ENCODE results near the gene WSB2. TPM values are rescaled to one million over a fixed set of nuclear protein-coding genes. Genes with fewer than 3 reads are reported as not detected.

Gene WSB2
- polyA plus RNA-seq, 1 donor from 2014 or later = 155 TPM

DNA sequence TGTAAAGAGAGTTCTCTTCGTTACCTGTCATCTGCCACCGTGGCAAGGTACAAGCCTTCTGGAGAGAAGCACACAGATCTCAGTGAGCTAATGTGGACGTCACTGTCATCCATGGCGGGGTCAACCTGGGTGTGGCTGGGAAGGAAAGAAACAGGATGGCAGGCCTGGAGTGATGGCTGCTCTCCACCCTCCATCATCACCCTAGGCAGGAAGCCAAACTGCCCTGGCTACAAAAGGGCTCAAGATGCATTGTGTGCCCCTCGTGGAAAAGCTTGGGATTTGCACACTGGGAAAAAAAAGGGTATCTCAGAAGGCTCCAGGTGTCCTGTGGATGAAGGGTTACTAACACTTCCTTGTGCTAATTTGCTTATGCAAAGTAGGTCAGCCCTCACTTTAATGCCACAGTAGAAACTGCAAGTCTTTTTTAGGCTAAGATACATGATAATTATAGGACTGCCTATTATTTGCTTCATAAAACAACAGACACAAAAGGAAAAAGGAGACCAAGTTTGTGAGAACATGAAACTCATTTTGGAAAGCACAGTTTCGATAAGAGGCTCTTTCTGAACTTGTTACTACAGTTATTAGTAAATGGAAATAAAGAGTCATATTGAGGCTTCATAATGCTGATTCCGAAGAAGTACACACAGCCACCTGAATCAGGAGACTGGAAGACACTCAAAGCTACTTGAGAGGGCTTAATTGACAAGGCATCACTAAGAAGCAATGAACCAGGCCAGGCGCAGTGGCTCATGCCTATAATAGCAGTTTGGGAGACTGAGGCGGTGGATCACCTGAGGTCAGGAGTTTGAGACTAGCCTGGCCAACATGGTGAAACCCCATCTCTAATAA, 25.6 kb downstream of the WSB2 start:
- H3K27ac ChIP-seq (ENCODE audit: low read length) = no peak overlapping the region
- no peaks in the 10 kb centered on the region for H3K27me3 ChIP-seq (ENCODE audit: insufficient read depth, low read depth, low read length)

DNA sequence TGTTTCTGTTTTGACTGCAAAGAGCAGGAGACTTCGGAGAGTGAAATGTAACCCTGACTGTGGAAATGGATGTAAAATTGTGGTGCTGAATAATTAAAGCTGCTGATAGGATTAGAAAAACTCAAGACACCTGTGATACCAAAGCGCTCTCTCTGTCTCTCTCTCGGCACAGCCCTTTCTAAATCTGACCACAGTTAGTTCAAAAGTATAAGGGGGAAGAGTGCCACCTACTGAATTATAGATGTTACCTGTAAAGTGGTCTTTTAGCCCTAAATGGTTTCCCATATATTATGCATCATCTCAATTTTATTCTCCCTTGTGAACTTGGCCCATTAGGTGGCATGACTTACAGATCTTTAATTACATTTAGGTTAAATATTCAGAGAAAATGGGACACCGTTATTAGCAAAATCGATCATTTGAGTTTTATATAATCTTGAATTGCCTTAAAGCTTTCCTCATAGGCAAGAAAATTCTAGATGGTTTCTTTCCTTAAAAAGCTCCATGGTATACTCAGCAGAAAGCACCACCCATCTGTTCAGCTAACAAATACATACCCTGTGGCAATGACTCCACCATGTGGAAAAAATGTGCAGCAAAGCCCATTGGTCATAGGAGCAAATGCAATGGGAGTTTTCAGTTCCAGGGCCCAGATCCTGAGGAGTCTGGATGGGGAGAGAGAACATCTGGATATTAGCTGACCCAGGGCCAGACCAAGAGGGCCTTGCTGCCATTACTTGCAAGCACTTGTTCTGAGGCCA, 26.4 kb downstream of the WSB2 start:
- Histone ChIP-seq H3K4me2 (ENCODE audit: low read length) (no peak overlapping the region), H3K27me3 (ENCODE audit: insufficient read depth, low read depth, low read length) (no peaks in the 10 kb centered on the region), H3F3A (ENCODE audit: insufficient read depth, low read length, poor library complexity, severe bottlenecking) (no peaks in the 10 kb centered on the region), H2AFZ (ENCODE audit: low read depth, low read length) (no peak overlapping the region), H3K36me3 (ENCODE audit: insufficient read depth, low read length) (peaks cover 6% of the 10 kb centered on the region), H3K79me2 (replicated peaks; ENCODE audit: insufficient read depth, low read length) (no peaks in the 10 kb centered on the region), H3K9ac (ENCODE audit: low read length) (no peak overlapping the region), H3K9me3 (ENCODE audit: low read length) (no peaks in the 10 kb centered on the region), H4K20me1 (ENCODE audit: insufficient read depth) (no peaks in the 10 kb centered on the region), H3K9me2 (ENCODE audit: insufficient read depth, low read length) (no peaks in the 10 kb centered on the region), H3K27ac (ENCODE audit: low read length) (no peak overlapping the region), H3K4me3 (ENCODE audit: low read length) (no peak overlapping the region)
- TF ChIP-seq EP300 (conservative IDR thresholded peaks at IDR 0.05; ENCODE audit: poor library complexity, severe bottlenecking) = no peak
- TF ChIP-seq SMC3 (conservative IDR thresholded peaks at IDR 0.05; ENCODE audit: poor library complexity) = peak; percentile 70
- TF ChIP-seq TAF1 (IDR thresholded peaks at IDR 0.05; ENCODE audit: low read depth) = no peak
- TF ChIP-seq EZH2 (IDR thresholded peaks at IDR 0.05; ENCODE audit: borderline replicate concordance, insufficient read depth, low read length, poor library complexity, severe bottlenecking) = no peak
- TF ChIP-seq, protein P1, sequence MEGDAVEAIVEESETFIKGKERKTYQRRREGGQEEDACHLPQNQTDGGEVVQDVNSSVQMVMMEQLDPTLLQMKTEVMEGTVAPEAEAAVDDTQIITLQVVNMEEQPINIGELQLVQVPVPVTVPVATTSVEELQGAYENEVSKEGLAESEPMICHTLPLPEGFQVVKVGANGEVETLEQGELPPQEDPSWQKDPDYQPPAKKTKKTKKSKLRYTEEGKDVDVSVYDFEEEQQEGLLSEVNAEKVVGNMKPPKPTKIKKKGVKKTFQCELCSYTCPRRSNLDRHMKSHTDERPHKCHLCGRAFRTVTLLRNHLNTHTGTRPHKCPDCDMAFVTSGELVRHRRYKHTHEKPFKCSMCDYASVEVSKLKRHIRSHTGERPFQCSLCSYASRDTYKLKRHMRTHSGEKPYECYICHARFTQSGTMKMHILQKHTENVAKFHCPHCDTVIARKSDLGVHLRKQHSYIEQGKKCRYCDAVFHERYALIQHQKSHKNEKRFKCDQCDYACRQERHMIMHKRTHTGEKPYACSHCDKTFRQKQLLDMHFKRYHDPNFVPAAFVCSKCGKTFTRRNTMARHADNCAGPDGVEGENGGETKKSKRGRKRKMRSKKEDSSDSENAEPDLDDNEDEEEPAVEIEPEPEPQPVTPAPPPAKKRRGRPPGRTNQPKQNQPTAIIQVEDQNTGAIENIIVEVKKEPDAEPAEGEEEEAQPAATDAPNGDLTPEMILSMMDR (IDR thresholded peaks at IDR 0.05; ENCODE audit: poor library complexity, severe bottlenecking) = peak; percentile 58
- no peak for TF ChIP-seq POLR2AphosphoS5 (IDR thresholded peaks at IDR 0.05)
- TF ChIP-seq RAD21 (conservative IDR thresholded peaks at IDR 0.05) = peak; percentile 69
- TF ChIP-seq, protein P2, sequence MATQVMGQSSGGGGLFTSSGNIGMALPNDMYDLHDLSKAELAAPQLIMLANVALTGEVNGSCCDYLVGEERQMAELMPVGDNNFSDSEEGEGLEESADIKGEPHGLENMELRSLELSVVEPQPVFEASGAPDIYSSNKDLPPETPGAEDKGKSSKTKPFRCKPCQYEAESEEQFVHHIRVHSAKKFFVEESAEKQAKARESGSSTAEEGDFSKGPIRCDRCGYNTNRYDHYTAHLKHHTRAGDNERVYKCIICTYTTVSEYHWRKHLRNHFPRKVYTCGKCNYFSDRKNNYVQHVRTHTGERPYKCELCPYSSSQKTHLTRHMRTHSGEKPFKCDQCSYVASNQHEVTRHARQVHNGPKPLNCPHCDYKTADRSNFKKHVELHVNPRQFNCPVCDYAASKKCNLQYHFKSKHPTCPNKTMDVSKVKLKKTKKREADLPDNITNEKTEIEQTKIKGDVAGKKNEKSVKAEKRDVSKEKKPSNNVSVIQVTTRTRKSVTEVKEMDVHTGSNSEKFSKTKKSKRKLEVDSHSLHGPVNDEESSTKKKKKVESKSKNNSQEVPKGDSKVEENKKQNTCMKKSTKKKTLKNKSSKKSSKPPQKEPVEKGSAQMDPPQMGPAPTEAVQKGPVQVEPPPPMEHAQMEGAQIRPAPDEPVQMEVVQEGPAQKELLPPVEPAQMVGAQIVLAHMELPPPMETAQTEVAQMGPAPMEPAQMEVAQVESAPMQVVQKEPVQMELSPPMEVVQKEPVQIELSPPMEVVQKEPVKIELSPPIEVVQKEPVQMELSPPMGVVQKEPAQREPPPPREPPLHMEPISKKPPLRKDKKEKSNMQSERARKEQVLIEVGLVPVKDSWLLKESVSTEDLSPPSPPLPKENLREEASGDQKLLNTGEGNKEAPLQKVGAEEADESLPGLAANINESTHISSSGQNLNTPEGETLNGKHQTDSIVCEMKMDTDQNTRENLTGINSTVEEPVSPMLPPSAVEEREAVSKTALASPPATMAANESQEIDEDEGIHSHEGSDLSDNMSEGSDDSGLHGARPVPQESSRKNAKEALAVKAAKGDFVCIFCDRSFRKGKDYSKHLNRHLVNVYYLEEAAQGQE (IDR thresholded peaks at IDR 0.05; ENCODE audit: borderline replicate concordance) = no peak

More for the DNA sequence above, 25.6 kb downstream of the WSB2 start:
- H3K79me2 ChIP-seq (replicated peaks; ENCODE audit: insufficient read depth, low read length) = no peaks in the 10 kb centered on the region
- no peak overlapping the region for H3K4me2 ChIP-seq (ENCODE audit: low read length)
- no peak overlapping the region for H3K4me3 ChIP-seq (ENCODE audit: low read length)
- H3K9ac ChIP-seq (ENCODE audit: low read length) = no peak overlapping the region
- H4K20me1 ChIP-seq (ENCODE audit: insufficient read depth) = no peaks in the 10 kb centered on the region
- no peak for TF ChIP-seq MXI1 (conservative IDR thresholded peaks at IDR 0.05; ENCODE audit: poor library complexity, severe bottlenecking)
- H3K36me3 ChIP-seq (ENCODE audit: insufficient read depth, low read length) = peaks cover 6% of the 10 kb centered on the region
- H3K9me3 ChIP-seq (ENCODE audit: low read length) = no peaks in the 10 kb centered on the region
- no peaks in the 10 kb centered on the region for H3K9me2 ChIP-seq (ENCODE audit: insufficient read depth, low read length)
- H3F3A ChIP-seq (ENCODE audit: insufficient read depth, low read length, poor library complexity, severe bottlenecking) = no peaks in the 10 kb centered on the region
- no peak overlapping the region for H2AFZ ChIP-seq (ENCODE audit: low read depth, low read length)
